SHP77 (cell line): Measurements from ENCODE around the gene WDR64.
"Not testable (repeated sequence)": the region's sequence is repeated elsewhere in the genome, so short reads cannot be mapped to it uniquely, and the experiment has no call there.

Source experiments
- DNase-seq, 2 experiments: peaks; one replicate each; lab custom pipeline; 2025; lab: John Stamatoyannopoulos, UW

Gene WDR64

DNA sequence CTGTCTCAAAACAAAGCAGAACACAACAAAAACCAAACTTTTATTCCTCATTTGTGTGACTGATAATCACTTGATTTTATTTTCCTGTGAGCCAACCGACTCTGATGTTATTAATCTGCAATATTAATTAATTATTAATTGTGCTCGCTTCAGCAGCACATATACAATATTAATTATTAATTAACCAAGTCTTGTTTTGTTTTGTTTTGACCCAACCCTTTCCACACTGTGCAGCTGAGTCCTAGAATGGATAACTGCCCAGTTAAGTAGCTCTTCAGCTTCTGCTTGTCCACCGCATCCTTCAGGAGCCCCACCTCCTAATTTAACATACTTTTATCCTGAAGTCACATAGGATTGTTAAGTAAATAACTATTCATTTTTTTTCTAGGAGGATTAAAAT, 148.6 kb downstream of the WDR64 start:
- DNase-seq, result no peak

DNA sequence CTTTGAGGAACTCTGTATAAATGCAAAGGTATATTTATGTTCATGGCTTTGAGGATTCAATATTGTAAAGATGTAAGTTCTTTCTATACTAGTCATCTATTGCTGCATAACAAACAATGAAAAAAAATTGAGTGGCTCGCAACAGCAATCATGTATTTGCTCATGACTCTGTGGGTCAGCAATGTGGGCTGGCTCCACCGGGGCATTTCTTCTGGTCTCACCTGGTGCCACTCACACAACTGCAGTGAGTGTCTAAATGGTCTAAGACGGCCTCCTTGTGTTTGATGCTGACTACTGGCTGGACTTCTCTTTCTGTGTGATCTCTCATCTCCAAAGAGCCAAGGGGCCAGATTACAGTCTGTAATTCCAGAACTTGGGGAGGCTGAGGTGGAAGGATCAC, 150.8 kb downstream of the WDR64 start:
- no peak for DNase-seq

DNA sequence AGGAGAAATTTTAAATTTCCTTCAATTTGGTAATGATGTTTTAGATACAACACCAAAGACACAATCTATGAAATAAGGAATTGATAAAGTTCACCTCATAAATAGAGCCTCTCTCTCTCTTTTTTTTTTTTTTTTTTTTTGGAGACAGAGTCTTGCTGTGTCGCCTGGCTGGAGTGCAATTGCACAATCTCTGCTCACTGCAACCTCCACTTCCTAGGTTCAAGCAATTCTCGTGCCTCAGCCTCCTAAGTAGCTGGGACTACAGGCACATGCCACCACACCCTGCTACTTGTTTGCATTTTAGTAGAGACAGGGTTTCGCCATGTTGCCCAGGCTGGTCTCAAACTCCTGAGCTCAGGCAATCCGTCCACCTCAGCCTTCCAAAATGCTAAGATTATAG, 152.6 kb downstream of the WDR64 start:
- not testable (repeated sequence) for DNase-seq

DNA sequence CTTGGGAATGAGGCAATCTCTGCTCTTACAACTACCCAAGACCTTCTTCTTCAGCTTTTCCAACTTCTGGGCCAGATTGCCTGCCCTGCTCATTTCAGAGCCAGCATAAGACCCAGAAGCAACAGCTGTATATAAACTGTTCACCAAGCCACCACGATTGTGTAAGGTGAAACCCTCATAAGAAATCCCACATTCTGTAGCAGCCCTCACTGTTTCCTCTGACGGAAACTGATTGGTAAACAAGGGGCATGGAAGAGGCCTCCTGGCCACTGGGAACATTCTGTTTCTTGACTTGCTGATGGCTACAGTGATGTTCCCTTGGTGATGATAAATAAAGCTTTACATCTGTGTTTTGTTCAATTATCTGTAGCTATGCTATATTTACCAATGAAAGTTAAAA, 156.2 kb downstream of the WDR64 start:
- DNase-seq, result no peak

DNA sequence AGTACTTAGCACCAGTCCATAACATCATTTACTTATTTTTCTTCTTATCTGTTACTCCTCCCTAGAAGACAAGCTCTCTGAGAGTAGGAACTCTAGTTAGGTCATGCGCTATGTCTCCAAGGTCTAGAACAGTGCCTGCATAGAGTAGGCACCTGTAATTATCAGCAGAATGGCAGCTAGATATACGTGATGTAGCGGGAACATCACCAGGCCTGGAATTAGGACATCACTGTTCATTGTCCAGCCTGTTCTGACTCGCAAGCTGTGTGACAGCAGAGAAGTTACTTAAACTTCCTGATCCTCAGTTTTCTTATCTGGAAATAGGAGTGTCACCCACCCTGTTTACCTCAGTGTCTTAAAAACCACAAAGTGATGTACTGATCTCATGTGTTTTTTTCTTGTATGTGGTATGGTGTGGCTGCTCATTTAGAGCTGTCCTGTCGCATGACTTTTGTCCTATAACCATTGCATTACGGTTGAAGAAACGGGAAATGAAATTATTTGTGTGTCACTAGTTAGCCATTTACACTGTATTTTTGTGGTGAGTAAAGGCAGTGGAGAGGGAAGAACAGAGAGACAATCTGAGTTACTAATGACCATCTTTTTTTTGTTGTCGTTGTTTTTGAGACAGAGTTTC, 158.8 kb downstream of the WDR64 start:
- no peak for DNase-seq

DNA sequence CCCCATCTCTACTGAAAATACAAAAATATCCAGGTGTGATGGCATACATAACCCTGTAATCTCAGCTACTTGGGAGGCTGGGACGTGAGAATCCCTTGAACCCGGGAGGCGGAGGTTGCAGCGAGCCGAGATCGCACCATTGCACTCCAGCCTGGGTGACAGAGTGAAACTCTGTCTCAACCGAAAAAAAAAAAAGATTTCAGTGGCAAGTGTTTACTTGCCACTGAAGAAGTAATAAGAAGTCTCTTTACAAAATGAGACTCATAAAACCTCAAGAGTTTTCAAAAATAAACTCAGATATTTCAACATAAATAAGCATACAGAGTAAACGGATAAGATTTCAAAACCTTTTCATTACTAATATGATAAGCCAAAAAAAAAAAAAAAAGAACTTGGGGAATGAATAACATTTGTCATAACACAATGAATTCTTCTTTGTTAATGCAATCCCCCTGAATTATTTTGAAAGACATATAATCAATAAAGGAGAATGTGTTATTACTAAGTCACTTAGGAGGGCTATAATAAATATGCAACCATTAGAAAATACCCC, 161.8 kb downstream of the WDR64 start:
- no peak for DNase-seq

DNA sequence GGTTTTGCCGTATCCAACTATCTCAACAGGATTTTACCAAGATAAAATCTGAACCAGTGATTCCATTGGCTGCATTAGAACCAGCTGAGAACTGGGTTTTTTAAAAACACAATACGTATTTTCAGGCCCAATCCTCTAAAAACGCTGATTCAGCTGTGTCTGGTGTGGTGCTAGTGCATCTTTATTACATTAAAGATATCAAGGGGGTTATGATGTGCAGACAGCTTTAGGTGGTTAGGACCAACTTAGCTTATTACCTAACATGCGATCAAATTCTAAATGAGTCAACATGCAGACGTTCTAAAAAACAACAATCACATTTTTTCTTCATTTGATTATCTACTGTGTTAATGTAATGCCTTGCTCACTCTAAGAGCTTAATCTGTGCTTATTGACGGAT, 163.9 kb downstream of the WDR64 start:
- DNase-seq, result no peak

DNA sequence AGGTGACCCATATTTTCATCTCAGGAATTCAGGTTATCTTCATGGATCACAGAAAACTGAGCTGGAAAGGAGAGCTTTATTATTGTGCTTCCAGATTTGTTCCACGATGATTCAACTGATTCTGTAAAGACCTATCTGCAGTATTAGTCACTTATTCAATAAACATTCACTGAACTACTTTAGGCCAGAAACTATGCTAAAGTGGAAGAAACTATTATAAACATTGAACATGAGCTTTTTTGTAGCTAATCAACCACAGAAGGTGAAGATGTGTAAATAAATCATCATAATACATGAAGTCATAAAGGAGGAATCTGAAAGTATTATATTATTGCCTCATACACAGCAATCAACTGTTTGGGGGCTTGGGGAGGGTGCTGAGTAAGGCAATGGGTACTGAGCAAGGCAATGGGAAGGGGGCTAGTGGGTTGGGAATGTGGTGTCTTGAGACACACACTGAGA, 165.3 kb downstream of the WDR64 start:
- DNase-seq, result no peak

DNA sequence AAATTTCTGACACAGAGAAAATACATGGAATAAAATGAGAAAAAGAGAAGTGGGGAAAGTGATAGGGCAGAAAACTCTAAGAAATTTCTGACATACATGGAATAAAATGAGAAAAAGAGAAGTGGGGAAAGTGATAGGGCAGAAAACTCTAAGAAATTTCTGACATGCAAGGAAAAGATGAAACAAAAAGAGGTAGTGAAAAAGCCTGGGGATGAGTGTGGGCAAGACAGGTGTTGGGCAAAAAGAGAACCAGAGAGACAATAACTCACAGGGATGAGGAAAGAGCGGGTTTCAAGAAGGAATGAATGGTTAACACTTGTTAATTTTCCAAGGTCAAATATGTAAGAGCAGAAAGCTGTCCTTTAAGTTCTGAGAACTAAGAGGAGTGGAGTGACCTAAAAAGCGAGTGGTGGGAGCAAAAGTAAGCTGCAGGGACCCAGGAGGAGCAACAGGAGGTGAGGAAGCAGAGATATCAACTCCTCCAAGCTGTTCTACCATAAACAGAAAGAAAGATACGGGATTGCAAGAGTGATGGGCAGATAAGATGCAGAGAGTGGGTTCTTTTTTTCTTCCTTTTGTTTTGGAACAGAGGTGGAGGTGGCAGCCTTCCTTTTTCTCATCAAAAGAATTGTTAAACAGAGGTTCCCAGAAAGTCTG, 166.0 kb downstream of the WDR64 start:
- no peak for DNase-seq

DNA sequence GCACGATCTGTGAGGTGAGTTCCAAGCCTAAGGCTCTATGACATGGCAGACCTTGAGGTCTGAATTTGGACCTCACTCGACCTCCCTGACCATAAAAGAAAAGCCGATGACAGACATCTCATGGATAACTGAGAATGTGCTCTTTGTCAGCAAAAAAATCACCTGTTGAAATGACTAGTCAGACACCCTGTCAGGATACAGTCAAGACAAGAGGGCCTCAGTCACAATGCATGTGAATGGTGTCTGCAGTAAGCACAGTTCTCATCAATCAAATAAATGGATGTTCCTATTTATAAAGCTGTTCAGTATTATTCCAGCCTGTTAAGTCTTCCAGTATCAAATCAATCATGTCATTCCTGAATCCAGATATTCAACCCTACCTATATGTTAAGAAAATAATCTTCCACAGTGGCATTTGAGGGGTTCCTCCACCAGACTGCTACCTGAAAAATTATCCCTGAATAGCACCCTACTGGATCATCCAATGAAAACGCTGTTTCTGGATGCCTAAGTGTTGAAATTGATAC, 167.3 kb downstream of the WDR64 start:
- DNase-seq, result no peak

DNA sequence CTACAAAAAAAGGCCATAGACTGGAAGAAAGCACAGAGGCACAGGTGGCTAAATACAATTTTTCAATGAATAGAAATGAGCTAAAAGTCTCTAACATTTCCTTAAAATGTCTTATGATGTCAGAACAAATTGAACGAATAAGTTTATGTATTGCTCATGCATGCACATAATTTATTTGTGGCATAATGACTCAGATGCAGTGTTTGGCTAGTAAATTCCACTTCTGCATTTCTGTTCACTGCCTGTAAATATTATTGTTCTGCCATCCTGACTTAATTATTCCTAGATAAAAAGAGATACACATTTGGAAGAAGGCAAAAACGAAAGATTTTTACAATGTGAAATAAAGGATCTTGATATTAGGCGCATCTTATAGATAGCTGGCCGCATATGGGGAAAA, 169.3 kb downstream of the WDR64 start:
- DNase-seq, result no peak

DNA sequence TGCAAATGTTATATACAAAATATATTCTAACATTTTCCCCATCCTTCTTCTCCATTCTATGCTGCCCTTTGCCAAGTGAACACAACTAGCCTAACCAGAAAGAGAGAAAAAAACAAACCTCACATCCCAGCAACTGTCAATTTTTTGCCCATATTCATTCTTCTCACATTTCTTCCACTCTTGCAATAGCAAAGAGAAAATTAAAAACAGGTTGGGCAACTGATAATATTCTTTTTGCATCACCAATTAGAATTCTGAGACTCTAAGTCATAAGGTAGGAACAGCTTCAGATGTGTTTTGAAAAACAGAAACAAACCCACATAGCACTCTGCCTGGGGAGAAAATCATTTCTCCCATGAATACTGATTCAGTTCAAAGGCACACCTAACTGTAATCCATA, 170.8 kb downstream of the WDR64 start:
- no peak for DNase-seq

DNA sequence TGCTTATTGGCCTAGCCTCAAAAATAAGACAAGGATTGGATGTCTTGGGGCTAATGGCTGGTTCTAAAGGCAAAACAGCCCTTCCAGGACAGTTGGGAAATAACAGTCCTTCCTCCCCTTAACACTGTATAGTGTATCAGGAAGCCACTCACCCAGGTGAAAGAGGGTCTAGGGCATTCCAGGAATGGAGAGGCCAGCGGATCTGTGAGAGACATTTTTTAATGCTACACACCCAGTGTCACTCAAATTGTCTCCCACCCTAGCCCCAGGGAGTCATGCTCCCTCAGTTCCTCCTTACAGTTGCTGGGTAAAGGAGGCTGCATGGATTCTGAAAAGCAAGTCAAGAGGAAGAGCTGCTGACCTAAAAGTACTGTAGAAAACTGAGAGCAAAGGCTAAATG, 171.8 kb downstream of the WDR64 start:
- no peak for DNase-seq

DNA sequence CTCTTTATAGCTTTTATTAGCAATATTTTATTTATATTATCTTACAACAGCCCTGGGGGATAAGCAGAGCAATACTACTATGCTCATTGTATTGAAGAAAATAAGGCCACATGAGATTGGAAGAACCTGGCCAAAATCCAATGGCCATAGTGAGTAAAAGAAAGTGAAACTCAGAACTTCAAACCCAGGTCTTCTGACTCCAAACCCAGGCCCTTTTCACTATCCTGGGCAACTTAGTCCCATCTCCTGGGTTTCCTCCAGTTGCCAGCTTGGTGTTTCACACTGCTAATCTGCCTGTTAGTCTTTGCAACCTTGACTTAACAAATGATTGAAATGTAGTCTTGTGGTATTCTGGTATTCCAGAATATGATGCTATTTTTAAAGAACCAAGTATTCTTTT, 173.5 kb downstream of the WDR64 start:
- DNase-seq, result no peak

DNA sequence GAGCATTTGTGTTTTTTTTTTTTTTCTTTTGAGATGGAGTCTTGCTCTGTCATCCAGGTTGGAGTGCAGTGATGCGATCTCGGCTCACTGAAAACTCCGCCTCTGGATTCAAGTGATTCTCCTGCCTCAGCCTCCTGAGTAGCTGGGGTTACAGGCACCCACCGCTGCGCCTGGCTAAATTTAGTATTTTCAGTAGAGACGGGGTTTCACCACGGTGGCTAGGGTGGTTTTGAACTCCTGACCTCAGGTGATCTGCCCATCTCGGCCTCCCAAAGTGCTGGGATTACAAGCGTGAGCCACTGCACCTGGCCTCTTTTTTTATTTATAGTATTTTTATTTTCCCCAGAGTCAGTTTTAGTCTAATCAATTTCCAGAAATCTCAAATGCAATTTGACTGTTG, 174.5 kb downstream of the WDR64 start:
- not testable (repeated sequence) for DNase-seq

DNA sequence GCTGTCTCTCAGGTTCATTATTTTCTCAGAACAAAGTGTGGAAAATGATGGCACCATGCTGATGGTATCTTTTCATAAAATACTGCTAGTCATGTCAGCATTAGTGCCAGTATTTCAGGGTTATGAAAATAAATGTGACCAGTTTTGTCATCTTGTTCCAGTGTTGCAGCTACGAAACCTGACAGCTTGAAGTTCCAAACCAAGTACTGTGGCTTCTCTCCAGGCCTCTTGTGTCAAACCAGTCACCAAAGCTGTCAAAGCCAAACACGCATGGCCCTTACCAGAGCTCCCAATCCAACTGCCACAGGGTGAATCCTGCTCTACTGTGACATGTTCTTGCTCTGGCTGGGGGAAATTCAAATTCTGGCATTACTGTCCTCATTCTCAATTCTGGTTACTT, 175.2 kb downstream of the WDR64 start:
- no peak for DNase-seq

DNA sequence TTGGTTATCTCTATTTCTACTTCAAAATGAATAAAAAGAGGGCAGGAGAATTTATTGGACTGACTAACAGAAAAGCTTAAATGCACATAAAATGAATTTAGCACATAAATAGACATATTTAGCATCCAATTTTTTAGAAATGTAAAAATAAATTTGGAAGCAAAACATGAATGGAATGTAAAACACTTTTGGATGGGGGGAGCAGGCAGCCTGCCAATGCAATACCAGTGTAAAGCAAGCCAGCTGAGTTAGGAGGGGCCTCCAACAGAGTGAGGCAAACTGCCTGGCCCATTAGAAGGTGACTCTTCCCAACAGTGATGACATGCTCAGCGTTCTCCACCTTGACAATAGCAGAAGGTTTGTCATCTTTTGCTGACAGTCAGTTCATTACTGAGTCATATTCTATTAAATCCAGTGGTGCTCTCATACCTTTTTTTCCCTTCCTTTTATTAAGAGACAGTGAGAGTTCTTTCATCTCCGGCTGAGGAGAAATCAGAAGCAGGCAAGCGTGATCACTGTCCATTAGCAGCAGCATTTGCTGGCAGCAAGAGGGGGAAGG, 176.5 kb downstream of the WDR64 start:
- no peak for DNase-seq

DNA sequence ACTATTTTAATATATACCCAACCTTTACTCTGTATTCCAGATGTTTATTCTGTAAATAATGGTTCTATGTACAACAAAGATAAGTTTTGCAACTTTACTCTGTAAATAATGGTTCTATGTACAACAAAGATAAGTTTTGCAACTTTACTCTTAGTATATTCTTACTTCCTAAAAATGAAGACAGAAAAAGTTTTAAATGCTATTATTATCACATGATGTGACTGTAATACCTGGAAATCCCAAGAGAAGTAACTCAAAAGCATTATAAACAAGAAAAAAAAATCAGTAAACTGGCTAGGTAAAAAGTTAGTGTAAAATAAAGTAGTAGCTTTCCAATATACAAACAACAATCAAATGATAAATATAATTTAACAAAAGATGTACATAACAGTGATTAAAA, 177.4 kb downstream of the WDR64 start:
- DNase-seq, result no peak

DNA sequence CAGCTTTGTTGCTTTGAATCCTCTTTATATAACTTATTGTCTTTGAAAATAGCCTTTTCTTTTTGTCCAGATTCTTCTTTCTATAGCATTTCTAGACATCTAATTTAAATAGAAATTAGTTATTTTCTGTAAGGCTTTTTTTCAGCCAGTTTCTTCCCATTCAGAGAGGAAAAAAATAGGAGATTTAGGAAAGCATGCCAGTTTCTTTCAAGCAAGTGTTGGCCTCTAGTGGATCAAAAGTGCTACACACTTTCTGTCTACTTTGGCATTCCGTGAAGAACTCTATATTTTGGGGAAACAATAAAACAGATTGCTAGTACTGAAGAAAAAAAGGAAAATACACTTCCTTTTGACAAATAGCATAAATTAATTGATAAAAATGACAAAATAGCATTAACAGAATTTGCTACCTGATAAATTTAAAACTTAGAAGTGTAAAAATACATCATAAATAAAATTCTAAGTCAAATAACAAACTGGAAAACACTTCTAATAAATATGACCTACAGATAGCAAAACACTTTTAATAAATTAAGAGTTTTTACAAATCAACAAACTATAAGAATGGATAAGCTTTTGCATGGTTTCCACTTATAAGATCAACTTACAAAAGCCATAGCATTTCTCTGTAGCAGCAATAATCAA, 182.8 kb downstream of the WDR64 start:
- peak; percentile 21 to 35 for DNase-seq

DNA sequence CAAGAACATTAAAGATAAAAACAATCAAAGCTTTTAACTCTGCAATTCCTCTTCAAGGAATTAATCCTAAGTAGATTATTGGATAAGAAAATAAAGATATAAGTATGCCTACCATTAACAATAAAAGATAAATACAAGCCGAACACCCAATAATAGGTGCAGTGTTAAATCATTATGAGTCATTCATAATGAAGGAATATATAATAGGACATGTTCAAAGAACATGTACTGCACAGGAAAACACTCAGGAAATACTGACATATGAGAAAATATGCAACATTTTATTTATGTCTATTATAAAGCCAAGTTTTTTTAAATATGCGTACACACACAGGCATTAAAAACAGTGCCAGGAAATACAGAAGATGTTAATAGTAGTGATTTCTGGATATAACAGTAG, 184.9 kb downstream of the WDR64 start:
- no peak for DNase-seq

DNA sequence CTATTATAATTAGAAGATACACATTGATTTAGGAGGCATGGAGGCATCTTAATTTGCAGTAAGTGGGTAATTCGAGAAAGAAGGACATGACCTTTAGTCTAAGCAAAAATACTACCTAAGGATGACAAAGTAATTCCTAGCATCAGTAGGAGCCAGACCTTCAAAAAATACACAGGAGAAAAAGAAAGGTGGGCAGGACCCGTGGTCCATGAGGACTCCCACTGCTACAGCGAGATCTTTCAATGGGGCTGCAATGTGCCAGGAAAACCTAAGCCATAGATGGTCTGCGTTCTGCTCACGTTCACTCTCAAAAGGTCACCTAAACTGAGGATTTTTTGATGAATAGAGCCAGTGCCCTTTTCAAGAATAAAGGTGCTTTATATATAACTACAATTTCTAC, 185.3 kb downstream of the WDR64 start:
- no peak for DNase-seq

DNA sequence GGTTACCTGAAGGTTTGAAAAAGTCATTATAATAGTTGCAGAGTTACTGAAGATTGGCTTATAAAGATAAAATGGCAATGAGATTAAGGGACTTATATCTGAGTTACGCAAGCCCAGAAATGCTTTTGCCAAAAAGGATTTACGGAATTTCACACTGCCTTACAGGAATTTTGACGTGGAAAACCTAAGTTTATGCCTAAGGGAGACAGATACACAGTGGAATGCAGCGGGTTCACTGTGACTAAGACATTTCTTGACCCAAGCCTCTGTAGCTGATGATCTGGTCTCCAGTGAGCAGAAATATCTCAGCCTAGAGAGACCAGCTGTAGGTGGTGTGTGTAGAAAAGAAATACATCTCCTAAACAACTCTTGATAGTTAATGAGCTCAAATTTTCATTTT, 185.8 kb downstream of the WDR64 start:
- no peak for DNase-seq

DNA sequence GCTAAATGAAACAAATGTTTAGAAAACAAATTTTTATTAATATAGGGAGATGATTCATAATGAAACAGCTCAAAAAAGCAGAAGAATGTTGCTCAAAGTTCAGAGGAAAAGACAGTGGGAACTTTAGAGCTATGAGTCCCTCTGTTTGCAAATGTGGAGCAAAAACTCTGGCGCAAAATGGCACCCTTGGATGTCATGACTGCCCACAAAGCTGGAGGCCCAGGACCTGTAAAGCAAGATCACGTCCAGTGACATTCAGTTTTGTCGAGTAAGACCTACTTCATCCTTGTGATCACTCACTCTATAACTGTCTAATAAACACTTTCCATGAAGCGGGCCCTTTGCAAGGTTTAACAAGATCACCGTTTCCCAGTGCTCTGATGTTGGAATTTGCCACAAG, 186.8 kb downstream of the WDR64 start:
- no peak for DNase-seq
